GM19025 (cell line): Measurements from ENCODE around the gene TUBGCP4.

Experiments
- ATAC-seq: cut with Tn5 transposase; IDR thresholded peaks from one replicate; pipeline ENCODE4 v1.9.1; 2021; ENCODE audit warnings: mild to moderate bottlenecking, low read depth, moderate library complexity; ENCODE audit not compliant: unreplicated experiment

Gene TUBGCP4

DNA sequence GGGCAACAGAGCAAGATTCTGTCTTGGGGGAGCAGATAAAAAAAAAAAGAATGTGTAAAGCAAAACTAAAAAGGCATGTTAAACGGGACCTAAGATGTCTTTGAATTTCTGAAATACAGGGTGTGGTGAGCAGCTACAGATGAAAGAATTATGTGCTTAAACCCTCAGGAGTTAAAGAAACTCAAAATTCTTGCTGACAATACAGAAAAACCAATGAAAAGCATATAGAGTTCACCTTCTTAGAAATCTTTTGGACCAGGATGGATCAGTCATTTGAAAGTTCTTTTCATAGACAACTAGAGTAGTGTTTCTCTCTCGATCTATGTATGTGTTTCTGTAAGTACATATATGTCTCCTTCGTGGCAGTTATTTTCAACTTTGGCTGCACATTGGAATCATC is 31.4 kb downstream of the TUBGCP4 start:
- ATAC-seq, result no peak

DNA sequence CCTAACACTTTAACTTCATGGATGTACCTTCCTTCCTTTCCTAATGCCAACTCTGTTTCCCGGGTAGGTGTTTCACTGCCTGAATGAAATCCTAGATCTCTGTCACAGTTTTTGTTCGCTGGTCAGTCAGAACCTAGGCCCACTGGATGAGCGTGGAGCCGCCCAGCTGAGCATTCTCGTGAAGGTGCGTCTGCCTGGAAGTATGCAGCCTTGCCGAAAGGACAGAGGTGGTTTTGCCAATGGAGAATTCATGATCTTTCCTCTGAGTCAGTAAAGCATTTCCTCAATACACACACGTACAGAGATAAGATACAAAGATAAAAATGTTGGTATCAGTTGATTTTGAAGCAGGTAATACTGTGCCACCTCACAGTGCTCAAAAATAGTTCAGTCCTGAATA is 32.7 kb downstream of the TUBGCP4 start:
- no peak for ATAC-seq

DNA sequence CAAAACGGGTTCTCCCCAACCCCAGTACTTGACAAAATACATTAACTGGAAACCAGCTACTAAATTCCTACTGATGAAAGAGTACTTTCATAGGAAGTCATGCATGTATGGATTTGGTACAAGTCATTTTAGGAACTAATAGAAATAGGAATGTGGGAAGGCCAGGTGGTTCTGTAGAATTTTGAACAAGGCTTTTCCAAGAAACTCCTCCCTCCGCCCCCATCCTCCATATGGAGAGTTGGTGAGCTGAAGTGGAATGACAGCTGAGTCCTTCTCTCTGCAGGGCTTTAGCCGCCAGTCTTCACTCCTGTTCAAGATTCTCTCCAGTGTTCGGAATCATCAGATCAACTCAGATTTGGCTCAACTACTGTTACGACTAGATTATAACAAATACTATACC is 33.2 kb downstream of the TUBGCP4 start:
- ATAC-seq, result no peak

DNA sequence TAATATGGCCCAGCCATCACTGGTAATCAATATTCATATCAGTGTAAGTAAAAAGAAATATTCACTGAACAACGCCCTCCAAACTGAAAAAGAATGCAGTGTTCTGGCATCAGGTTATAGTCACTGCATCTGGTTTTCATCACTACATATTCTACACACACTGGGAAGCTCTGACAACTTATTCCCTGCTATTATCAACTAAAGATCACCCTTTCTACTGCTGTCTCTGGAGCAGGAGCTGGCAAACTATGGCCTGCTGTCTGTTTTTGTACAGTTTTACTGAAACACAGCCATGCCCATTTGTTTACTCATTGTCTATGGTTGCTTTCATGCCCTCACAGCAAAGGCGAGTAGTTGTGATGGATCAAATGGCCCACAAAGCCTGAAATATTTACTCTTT is 35.3 kb downstream of the TUBGCP4 start:
- ATAC-seq, result no peak

DNA sequence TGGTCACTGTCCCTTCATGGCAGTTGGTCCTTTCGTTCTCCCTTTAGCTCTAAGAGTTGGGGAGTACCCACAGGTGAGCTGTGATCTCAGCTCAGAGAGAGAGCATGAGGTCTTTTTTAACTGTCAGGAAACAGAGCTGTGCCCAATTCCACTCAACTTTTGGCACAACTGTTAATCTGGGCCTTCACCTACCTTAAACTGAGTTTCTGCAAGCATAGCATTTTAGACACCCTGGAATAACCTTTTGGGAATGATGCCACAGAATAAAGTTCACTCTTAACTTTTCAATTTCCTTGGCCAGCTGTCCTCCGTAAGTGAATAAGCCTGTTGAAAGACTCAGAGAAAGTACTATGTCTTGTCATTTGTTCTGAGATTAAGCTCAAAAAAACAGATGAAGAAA is 35.9 kb downstream of the TUBGCP4 start:
- no peak for ATAC-seq

DNA sequence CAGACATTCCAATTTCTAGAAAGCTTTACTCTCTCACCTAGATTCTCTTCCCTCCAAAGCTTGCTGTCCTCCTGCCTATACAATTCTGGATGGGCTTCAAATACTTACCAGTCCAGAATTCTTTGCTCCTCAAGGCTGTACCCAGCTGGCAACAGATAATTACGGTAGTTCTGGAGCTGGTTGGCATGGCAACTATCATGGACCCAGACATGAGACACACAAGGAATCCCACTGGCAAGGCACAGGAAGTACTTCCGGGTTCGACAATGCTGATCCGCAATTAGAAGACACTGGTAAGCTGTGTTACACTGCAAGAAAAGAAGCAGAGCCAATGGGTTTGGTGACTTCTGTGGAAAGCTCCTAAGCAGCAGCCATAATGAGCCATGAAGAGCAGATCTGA is 37.9 kb downstream of the TUBGCP4 start:
- ATAC-seq, result no peak

DNA sequence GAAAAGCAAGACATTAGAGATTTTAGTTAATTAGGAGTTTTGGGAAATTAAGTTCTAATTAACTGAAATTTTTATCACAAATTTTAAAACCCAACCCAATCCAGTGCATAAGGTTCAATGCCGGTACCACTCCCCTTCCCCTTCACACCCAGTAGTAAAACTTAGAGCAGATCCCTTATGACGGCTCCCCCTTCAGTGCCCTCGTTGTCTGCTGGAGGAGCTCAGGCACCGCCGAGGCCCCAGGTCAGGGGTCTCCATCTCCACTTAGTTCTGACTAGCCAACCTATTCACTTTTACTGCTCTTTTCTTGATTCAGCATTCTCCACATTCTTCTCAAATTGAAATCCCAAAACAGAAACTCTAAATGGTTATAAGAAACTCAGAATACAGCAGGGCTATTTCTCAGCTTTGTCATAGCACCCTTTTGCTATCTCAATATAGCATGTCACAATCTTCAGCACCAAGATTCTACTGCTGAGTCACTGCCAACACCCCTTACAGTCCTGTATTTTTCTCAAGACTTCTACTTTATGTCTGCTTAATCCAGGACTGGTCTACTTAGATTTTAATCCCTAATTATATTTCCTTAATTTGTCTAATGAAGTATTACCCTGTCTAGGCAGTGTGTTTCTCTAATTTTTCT is 39.8 kb downstream of the TUBGCP4 start:
- ATAC-seq, result no peak

DNA sequence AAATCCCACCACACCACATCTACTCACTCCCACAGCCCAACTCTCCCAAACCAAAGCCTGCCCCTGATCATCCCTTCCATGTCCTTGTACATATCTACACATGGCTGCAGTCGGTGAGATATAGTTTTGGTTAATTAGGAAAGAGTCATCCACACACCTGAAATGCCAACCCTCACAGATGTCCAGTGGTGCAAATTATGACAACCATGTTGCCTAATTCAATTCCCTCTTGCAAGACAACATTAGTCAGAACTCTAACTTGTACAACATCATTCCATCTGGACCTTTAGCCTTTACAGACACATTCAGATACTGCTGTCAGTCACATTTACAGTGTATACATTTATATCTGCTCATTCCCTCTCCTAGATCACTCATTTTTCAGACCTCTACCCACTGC is 41.2 kb downstream of the TUBGCP4 start:
- ATAC-seq, result no peak

DNA sequence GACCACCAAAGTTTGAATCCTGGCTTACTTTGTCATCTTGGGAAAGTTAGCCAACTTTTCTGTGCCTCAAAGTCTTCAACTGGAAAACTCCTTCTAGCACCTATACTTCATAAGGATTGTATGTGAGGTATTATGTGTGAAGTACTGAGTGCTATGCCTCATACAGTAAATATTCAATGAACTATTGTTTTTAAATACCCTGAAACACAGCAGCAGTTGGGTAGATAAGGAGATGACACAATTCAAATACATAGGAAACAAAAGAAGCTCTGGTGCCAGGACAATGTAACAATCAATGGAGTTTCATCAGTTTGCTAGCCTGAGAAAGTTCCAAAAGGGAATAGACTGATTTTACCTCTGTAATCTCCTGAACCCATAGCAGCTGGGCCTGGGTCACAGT is 43.3 kb downstream of the TUBGCP4 start:
- ATAC-seq, result no peak

DNA sequence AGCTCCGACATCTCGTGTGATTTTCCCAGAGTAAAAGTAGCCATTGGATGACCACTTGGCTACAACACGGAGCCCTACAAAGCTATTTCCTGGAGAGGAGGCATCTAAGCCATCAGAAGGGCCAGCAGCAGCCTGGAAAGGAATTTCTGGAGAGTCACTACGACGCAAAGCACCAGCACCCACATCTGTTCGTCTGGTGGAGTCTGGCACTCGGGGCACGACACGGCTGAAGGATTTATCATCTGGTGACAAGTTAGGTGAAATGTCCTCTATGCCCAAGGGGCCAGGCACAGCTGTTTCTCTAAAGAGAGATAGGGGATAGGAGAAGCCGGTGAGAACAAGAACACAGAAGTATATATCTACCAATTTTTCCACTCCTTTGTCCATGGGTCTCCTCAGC is 49.5 kb downstream of the TUBGCP4 start:
- no peak for ATAC-seq

DNA sequence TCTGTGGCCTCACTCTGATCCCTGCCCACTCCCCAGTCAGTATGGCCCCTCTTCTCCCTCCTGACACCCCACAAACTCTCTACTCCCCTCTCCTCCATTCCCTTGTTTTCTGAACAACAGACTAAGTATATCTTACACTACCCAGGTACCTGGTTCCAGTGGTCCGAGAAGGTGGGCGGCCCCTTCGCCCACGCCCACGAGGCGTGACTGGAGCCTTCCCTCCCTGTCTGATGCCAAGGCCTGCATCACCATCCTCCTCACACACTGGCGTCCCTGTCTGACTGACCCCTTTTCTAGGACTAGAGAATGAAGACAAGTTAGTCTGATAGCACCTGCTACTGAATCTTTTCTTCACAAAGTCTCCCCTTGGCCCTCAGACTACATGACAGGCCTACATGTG is 50.0 kb downstream of the TUBGCP4 start:
- ATAC-seq, result no peak

DNA sequence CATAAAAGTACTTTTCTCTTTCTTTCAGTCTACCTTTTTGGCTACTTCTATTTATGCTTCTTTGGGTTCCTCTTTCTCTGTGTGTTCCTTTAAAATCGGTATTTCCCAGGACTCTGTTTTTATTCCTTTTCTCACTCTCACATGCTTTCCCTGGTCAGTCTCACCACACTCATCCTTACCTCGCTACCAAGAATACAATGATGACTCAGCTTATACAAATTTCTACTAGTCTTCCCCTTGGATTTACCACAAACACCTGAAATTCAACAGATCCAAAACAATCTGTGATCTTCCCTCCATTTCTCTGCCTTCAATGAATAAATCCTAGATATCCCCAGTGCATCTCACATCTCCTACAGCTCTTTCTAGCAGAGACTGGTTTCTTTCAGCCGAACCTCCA is 52.9 kb downstream of the TUBGCP4 start:
- ATAC-seq, result no peak

DNA sequence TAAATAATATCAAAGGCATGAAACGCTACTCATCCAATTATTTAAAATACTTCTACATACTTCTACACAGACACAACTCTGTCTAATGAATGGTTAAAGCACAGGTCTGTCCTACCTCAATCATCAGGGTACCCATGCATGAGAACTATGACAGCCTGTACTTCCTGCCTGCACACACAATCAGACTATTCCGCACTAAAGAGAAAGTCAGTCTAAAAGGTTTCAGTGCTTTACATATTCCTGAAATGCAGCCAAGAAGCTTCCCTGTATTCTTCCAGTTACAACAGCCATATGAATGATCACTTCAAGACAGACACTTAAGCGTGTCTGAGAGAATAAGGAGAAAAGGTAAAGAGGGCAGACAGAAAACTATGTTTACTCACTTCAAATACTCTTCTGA is 58.8 kb downstream of the TUBGCP4 start:
- no peak for ATAC-seq

DNA sequence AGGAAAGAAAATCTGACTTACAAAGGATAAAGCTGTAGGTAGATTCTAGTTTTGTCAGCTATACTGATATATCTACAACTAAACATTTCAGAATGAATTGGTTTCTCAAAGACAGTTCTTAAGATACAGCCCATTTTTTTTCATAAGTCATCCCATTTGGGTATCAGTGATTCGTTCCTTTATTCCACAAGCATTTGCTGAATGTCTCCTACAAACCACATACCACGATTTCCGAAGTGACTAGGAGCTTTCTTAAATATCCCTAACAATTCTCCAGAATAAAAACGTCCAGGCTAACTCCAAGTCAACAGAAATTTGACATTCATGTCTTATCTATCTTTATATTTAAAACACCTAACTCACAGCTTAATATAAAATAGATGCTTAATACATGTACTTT is 62.3 kb downstream of the TUBGCP4 start:
- no peak for ATAC-seq

DNA sequence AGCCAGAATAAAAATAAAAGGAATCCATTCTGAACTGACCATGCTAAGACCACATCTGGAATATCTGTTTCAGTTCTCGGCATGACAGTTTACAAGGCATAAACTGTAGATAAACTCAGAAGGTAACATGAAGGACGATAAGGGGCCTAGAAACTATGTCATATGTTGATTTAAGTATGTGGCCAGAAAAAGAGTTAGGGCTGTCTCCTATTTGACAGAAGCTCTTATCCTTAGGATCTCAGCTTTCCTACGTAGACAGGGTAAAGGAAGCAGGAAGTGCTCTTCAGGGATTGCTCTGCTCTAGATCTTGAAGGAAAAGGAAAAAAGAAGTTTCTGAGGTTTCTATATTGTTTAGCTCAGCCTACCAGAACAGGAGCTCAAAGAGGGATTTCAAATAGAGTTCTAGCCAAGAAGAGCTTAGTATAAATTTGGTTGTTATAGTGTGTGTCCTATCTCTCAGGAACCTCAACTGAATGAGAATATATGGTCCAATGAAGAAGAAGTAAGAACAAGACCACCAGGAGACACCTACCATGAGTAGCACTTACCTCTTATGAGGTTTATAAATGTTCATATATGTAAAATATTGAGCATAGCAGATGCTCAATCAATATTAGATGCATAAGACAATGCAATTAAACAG is 62.9 kb downstream of the TUBGCP4 start:
- ATAC-seq, result no peak

DNA sequence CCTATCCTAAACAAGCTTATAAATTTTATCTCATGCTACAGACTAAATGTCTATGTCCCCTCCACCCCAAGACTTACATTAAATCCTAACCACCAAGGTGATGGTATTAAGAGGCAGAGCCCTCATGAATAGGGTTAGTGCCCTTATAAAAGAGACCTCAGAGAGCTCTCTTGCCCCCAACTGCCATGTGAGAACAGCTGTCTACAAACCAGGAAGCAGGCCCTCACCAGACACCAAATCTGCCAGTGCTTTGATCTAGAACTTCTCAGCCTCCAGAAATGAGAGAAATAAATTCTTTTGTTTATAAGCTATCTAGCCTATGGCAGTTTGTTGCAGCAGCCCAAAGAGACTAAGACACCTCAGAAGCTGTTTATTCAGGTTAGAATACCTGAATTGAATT is 63.5 kb downstream of the TUBGCP4 start:
- ATAC-seq, result no peak

DNA sequence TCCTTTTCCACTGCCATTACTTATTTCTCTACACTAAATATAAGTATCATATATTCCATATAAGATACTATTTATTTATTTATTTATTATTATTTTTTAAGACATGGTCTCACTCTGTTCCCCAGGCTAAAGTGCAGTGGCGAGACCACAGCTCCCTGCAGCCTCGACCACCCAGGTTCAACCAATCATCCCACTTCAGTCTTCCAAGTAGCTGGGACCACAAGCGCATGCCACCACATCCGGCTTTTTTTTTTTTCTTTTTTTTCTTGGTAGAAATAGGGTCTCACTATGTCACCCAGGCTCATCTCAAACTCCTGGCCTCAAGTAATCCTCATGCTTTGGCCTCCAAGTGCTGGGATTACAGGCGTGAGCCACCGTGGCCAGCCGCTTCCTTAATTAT is 65.5 kb downstream of the TUBGCP4 start:
- no peak for ATAC-seq

DNA sequence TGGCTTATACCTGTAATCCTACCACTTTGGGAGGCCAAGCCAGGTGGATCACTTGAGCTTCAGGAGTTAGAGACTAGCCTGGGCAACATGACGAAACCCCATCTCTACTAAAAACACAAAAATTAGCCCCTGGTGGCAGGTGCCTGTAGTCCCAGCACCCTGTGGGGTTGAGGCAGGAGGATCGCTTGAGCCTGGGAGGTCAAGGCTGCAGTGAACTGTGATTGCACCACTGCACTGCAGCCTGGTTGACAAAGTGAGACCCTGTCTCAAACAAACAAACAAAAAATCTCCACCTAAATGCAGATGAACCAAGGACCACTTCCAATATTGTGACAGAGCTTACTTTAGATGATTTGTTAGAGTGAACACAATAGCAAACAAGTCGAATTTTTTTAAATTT is 68.4 kb downstream of the TUBGCP4 start:
- ATAC-seq, result no peak

DNA sequence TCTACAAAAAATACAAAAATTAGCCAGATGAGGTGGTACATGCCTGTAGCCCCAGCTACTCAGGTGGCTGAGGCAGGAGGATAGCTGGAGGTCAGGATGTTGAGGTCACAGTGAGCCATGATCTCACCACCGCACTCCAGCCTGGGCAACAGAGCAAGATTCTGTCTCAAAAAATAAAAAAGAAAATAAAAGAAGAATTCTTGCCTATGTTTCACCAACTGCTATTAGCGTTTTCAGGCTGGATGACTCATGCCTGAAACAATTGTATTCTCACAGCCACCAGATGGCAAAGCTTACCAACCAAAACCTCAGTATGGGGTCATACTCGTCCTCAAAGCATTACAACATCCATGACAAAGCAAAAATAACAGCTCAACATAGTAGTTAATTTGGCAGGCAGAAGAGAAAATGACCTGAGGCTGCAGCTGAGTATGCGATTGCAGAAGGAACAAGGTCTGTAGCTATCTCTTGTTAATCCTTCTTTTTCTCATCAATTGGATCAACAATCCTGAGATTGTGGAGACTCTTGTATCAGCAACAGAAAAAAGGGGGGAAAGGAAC is 69.9 kb downstream of the TUBGCP4 start:
- ATAC-seq, result no peak

DNA sequence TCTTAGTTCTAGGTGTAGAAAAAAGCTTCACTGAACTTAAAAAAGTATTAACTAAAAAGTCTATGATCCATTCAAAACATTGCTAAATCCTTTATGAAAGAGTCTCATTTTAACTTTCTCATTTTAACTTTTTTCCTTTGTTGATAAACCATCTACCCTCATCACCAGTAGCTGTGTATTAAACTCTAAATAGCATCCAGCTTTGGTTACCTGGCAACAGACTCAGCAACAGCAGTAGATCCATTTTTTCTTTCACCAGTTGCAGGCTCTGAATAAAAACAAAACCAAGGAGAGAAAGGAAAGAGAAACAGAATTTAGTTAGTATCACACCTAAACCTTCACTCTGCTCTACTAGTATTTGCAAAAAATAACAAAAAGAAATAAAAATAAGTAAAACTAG is 70.4 kb downstream of the TUBGCP4 start:
- ATAC-seq, result no peak

DNA sequence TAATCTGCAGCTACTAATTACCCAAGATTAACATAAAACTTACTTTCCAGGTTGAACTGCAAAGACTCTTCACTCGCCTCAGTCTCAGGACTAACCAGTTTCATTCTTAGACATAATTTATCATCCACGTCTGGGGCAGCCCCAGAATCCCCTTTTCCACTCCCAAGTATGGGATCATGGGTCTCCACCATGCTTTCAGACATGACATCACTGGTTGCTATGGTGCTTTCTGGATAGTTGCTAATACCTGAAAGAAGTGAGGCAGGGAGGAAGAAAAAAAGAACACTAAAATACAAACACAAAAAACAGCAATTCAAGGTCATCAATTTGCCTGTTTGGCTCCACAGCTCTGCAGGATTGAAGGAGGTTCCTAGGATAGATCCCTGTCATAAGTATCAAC is 75.4 kb downstream of the TUBGCP4 start:
- ATAC-seq, result no peak

DNA sequence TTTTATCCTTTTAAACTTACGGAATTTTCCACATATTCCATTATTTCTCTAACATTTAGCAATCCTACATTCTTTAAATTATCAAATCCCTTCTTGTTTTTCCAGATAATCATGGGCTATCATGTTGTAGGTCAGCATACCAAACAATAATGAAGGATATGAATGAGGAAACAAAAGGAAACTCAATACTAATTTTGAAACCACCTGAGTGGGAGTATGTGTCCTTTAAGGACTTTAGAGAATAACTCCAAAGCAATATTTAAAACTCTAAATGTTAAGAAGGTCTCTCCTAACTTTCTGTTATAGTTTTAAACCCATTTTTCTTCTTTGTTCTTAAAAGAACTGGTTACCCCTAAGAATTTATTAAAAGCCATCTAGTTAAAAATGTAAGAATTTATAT is 79.1 kb downstream of the TUBGCP4 start:
- no peak for ATAC-seq
